OCI-LY1 (cell line): ENCODE results near the gene ADCY2.

Experiments used
- H2AFZ ChIP-seq: fragments of 200-600 bp; sonication (generic), shearing (Covaris generic); 2 replicates; pipeline ENCODE4 v1.6.0; 2014; ENCODE audit warnings: antibody characterized with exemption, mild to moderate bottlenecking, low read length
- H3F3A ChIP-seq: fragments of 200-600 bp; sonication (generic), shearing (Covaris generic); 2 replicates; pipeline ENCODE4 v1.6.0; 2014; ENCODE audit warnings: mild to moderate bottlenecking, antibody characterized with exemption, low read length, moderate library complexity; ENCODE audit not compliant: insufficient read depth
- H3K27ac ChIP-seq: fragments of 200-600 bp; sonication (generic); 2 replicates; pipeline ENCODE4 v1.5.1; 2014; ENCODE audit warnings: low read length, mixed run types, mild to moderate bottlenecking, low read depth; ENCODE audit not compliant: poor library complexity, severe bottlenecking
- H3K27me3 ChIP-seq: fragments of 200-600 bp; sonication (generic); 2 replicates; pipeline ENCODE4 v1.6.0; 2014; ENCODE audit warnings: antibody characterized with exemption, mild to moderate bottlenecking, low read length, moderate library complexity; ENCODE audit not compliant: insufficient read depth
- H3K36me3 ChIP-seq: fragments of 200-600 bp; sonication (generic); 2 replicates; pipeline ENCODE4 v1.6.1; 2014; ENCODE audit warnings: mild to moderate bottlenecking, antibody characterized with exemption, low read length, moderate library complexity, mixed read lengths; ENCODE audit not compliant: insufficient read depth
- H3K4me1 ChIP-seq: fragments of 200-600 bp; sonication (generic); 2 replicates; pipeline ENCODE4 v1.5.1; 2014; ENCODE audit warnings: mild to moderate bottlenecking, low read length, moderate library complexity; ENCODE audit not compliant: insufficient read depth, severe bottlenecking
- H3K4me2 ChIP-seq: fragments of 200-600 bp; sonication (generic), shearing (Covaris generic); 2 replicates; pipeline ENCODE4 v1.6.1; 2014; ENCODE audit warnings: low read length
- H3K4me3 ChIP-seq: fragments of 200-600 bp; sonication (generic); 2 replicates; pipeline ENCODE4 v1.5.1; 2014; ENCODE audit warnings: low read length, low read depth, mild to moderate bottlenecking, mixed read lengths; ENCODE audit not compliant: poor library complexity, severe bottlenecking
- H3K79me2 ChIP-seq: fragments of 200-600 bp; shearing (Covaris generic); 2 replicates; pipeline ENCODE4 v1.6.1; 2016; ENCODE audit warnings: mixed run types, low read length, mixed read lengths; ENCODE audit not compliant: insufficient read depth
- H3K9ac ChIP-seq: fragments of 200-600 bp; sonication (generic), shearing (Covaris generic); 2 replicates; pipeline ENCODE4 v1.6.1; 2014; ENCODE audit warnings: mild to moderate bottlenecking, low read length, mixed read lengths
- H3K9me2 ChIP-seq: fragments of 200-600 bp; sonication (generic), shearing (Covaris generic); 2 replicates; pipeline ENCODE4 v1.6.1; 2014; ENCODE audit warnings: low read depth, mild to moderate bottlenecking, low read length, mixed read lengths
- H3K9me3 ChIP-seq: fragments of 200-600 bp; shearing (Covaris generic); 2 replicates; pipeline ENCODE4 v1.6.1; 2014; ENCODE audit warnings: low read length, mixed read lengths
- H4K20me1 ChIP-seq: fragments of 200-600 bp; sonication (generic), shearing (Covaris generic); 2 replicates; pipeline ENCODE4 v1.6.0; 2016; ENCODE audit warnings: mild to moderate bottlenecking, low read length; ENCODE audit not compliant: insufficient read depth
- EZH2 ChIP-seq: fragments of 200-600 bp; sonication (generic), shearing (Covaris generic); IDR thresholded peaks from 2 replicates; pipeline ENCODE4 v1.8.0; 2017; ENCODE audit warnings: borderline replicate concordance, mixed run types, mild to moderate bottlenecking, antibody characterized with exemption, low read length, moderate library complexity, mixed read lengths
- TF ChIP-seq, protein P1 (sequence below): fragments of 200-600 bp; sonication (generic), shearing (Covaris generic); IDR thresholded peaks from 2 replicates; pipeline ENCODE4 v1.5.1; 2017; ENCODE audit warnings: mild to moderate bottlenecking, antibody characterized with exemption, low read length, moderate library complexity, mixed read lengths

ADCY2 gene

GRCh38 chr5:7753596-7753995 lies 357.7 kb downstream of the ADCY2 start:
- Histone ChIP-seq H3K36me3 (no peaks in the 10 kb centered on the region), H3K27me3 (no peaks in the 10 kb centered on the region), H3F3A (no peaks in the 10 kb centered on the region), H3K4me3 (no peak overlapping the region), H2AFZ (no peak overlapping the region), H3K9ac (no peak overlapping the region), H3K27ac (no peak overlapping the region), H3K79me2 (no peaks in the 10 kb centered on the region), H3K4me2 (no peak overlapping the region), H3K9me3 (no peaks in the 10 kb centered on the region), H4K20me1 (no peaks in the 10 kb centered on the region), H3K4me1 (no peaks in the 10 kb centered on the region), H3K9me2 (no peaks in the 10 kb centered on the region)
- TF ChIP-seq, protein P1, sequence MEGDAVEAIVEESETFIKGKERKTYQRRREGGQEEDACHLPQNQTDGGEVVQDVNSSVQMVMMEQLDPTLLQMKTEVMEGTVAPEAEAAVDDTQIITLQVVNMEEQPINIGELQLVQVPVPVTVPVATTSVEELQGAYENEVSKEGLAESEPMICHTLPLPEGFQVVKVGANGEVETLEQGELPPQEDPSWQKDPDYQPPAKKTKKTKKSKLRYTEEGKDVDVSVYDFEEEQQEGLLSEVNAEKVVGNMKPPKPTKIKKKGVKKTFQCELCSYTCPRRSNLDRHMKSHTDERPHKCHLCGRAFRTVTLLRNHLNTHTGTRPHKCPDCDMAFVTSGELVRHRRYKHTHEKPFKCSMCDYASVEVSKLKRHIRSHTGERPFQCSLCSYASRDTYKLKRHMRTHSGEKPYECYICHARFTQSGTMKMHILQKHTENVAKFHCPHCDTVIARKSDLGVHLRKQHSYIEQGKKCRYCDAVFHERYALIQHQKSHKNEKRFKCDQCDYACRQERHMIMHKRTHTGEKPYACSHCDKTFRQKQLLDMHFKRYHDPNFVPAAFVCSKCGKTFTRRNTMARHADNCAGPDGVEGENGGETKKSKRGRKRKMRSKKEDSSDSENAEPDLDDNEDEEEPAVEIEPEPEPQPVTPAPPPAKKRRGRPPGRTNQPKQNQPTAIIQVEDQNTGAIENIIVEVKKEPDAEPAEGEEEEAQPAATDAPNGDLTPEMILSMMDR = no peak
- no peak for TF ChIP-seq EZH2

- TF ChIP-seq, protein P1 = no peak
- Histone ChIP-seq H3K9ac (no peak overlapping the region), H2AFZ (no peak overlapping the region), H3K4me3 (no peak overlapping the region), H3K79me2 (no peaks in the 10 kb centered on the region), H3K27me3 (no peaks in the 10 kb centered on the region), H3F3A (no peaks in the 10 kb centered on the region), H3K4me1 (no peaks in the 10 kb centered on the region), H3K9me3 (no peaks in the 10 kb centered on the region), H3K36me3 (no peaks in the 10 kb centered on the region), H3K9me2 (no peaks in the 10 kb centered on the region), H3K27ac (no peak overlapping the region), H4K20me1 (no peaks in the 10 kb centered on the region), H3K4me2 (no peak overlapping the region)
Observed at GRCh38 chr5:7754490-7754889, 358.6 kb downstream of the ADCY2 start.

DNA sequence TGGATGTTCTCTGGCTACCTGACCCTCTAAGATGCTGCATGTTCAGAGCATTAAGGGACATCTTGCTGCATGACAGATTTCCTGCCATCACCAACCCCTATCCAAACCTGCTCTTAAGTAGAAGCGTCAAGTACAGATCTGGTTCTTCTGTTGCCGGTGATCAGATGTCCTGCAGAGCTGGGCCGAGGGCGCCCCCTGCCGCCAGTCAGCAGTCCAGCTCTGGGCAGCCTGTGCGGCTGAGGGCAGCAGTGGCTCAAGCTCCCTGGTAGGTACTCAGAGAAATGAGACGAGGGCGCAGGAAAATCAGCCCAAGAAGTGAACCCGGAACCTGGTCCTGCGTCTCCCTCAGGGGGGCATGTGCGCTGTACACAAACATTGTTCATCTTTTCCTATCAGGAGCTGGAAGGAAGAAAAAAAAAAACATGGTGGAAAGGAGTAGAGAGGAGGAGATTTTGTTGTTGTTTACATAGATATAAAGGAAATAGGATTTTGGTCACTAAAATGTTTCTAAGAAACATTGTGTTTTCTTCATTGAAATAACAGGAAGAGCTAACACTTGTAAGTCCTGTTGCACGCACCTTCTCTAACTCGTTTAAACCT lies 359.2 kb downstream of the ADCY2 start:
- Histone ChIP-seq H3K9ac (no peak overlapping the region), H3K27ac (no peak overlapping the region), H3K36me3 (no peaks in the 10 kb centered on the region), H3K4me3 (no peak overlapping the region), H3K79me2 (no peaks in the 10 kb centered on the region), H3K9me3 (no peaks in the 10 kb centered on the region), H2AFZ (no peak overlapping the region), H3K4me2 (no peak overlapping the region), H3K9me2 (no peaks in the 10 kb centered on the region), H3F3A (no peaks in the 10 kb centered on the region), H3K27me3 (no peaks in the 10 kb centered on the region), H3K4me1 (no peaks in the 10 kb centered on the region), H4K20me1 (no peaks in the 10 kb centered on the region)
- TF ChIP-seq EZH2 = no peak
- TF ChIP-seq, protein P1 = peak; percentile 91
